ENCODE measurements around the gene NOG.

The NOG gene

DNA sequence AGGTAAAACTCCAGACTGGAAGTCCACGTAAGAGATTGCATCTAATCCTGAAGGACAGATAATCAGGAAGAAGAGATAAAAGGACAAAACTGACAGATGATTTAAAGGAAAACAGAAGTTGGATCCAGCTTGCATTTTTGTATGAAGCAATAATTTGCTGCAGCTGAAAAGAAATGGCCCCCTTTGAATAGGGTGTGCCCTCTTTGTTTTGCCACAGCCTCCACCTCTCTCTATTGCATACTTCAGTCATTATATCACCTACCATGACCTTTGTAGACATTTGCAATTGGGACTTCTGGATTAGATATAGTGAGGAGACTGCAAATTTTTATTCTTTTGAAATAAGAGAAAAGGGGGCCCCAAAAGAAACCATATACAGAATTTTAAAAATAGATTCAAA, 8.1 kb downstream of the NOG start:
- Histone ChIP-seq H3K9me3 (ENCODE audit: low read length) (no peaks in the 10 kb centered on the region), H3K4me1 (ENCODE audit: insufficient read depth, low read length) (peaks cover 11% of the 10 kb centered on the region), H2AFZ (ENCODE audit: low read depth, low read length) (no peak overlapping the region), H3K27me3 (ENCODE audit: insufficient read depth, low read length) (peaks cover 32% of the 10 kb centered on the region), H3K36me3 (ENCODE audit: insufficient read depth, low read length) (no peaks in the 10 kb centered on the region), H3K4me3 (ENCODE audit: low read length) (no peak overlapping the region)

DNA sequence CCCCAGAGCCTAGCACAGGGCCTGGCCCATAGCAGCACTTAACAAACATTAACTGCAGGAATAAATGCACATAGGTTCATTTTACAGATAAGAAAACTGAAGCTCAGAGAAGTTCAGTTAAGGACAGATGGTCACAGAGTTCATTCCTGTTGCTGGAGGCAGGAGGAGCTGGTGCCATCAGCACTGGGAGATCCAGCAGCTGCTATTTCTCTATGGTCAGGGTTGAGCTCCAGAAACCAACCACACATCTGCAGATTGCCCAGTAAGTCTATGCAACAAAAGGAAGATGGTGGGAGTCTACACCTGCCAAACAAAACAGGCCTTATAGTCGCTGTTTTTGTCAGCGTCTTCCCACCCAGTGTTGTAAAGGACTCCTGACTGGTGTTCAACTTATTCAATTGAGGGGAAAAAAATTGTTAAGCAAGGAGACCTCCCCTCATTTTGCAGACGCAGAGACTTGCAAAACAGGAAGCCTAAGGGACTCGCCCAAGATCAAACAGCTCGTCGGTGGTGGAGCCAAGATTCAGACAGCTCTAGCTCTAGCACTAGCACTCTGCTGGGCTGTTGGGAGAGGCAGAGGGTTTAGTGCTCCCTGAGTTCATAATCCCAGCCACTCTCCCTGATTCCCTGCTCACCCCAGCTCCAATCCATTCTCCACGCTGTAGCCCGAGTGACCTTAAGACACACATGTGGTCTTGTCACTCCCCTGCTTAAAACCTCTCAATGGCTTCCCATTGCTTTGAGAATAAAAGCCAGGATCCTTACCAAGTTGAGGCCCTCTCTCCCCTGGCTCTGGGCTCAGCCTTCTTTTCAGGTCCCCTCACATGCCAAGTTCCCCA, 9.0 kb downstream of the NOG start:
- H3K27me3 ChIP-seq (ENCODE audit: insufficient read depth, low read length) = peaks cover 24% of the 10 kb centered on the region
- H3K9me3 ChIP-seq (ENCODE audit: low read length) = no peaks in the 10 kb centered on the region
- peaks cover 4% of the 10 kb centered on the region for H3K4me1 ChIP-seq (ENCODE audit: insufficient read depth, low read length)
- H3K36me3 ChIP-seq (ENCODE audit: insufficient read depth, low read length) = no peaks in the 10 kb centered on the region
- H3K4me3 ChIP-seq (ENCODE audit: low read length) = no peak overlapping the region
- H2AFZ ChIP-seq (ENCODE audit: low read depth, low read length) = no peak overlapping the region

DNA sequence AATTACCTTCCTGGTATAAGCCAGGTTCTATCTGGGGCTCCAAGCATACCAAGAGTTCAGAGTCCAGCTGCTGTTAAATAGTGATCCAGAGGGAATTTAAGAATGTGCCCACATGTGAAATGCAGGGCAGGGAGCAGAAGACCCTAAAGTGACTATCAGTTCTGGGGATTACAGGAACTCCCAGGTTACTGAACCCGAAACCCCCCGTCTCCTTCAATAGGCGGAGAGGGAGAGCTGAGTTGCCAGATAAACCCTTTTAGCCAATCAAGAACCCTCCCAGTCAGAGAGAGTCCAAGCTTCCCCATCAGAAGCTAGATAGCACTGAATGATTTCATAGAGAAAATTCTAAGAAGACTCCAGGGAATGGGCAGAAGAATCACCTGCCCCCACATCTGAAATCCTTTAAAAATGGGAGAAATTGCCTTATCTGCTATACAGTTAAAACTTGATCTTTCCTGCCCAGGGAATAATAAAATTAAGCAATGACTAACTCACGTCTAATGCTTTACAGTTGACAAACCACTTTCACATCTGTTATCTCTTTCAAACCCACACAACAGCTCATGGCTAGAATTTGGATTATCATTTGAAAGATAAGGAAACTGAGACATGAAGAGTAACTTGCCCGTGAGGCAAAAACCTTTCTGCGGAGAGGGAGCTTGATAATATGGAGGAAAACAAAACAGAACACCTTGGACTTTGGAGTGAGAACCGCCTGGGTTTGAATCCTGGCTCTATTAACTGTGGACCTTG, 10.2 kb downstream of the NOG start:
- Histone ChIP-seq H3K27me3 (ENCODE audit: insufficient read depth, low read length) (peaks cover 13% of the 10 kb centered on the region), H3K36me3 (ENCODE audit: insufficient read depth, low read length) (no peaks in the 10 kb centered on the region), H3K9me3 (ENCODE audit: low read length) (no peaks in the 10 kb centered on the region), H3K4me3 (ENCODE audit: low read length) (no peak overlapping the region), H3K4me1 (ENCODE audit: insufficient read depth, low read length) (no peaks in the 10 kb centered on the region), H2AFZ (ENCODE audit: low read depth, low read length) (no peak overlapping the region)

DNA sequence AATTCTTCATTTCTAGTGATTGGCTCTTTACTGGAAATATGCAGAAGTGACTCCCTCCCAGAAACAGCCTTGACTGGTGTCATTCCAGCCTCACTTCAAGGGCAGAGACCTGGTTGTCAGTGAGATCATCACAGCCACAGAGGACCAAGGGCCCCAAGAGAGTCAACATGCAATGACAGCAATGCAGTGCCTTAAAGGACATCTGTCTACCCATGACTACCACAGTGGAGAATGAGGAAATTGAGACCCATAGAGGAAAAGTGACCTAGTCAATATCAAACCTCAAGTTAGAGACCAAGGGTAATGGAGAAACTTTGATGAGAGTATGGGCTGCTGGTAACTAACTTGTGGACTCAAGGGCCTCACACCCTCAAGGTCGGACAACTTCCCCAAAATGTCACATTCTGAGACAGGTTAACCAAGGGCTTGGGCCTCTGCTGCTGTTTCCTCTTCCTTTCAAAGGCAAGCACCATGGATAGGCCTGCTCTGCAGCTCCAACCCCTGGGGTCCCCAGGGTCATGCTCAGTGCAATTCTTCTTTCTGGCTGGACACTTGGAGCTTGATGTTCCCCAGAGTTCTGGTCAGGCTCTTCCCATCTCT, 11.3 kb downstream of the NOG start:
- peaks cover 6% of the 10 kb centered on the region for H3K27me3 ChIP-seq (ENCODE audit: insufficient read depth, low read length)
- H3K9me3 ChIP-seq (ENCODE audit: low read length) = no peaks in the 10 kb centered on the region
- no peaks in the 10 kb centered on the region for H3K4me1 ChIP-seq (ENCODE audit: insufficient read depth, low read length)
- no peak overlapping the region for H3K4me3 ChIP-seq (ENCODE audit: low read length)
- no peaks in the 10 kb centered on the region for H3K36me3 ChIP-seq (ENCODE audit: insufficient read depth, low read length)
- no peak overlapping the region for H2AFZ ChIP-seq (ENCODE audit: low read depth, low read length)

- peaks cover 6% of the 10 kb centered on the region for H3K27me3 ChIP-seq (ENCODE audit: insufficient read depth, low read length)
- no peaks in the 10 kb centered on the region for H3K4me1 ChIP-seq (ENCODE audit: insufficient read depth, low read length)
- no peak overlapping the region for H3K4me3 ChIP-seq (ENCODE audit: low read length)
- H2AFZ ChIP-seq (ENCODE audit: low read depth, low read length) = no peak overlapping the region
- H3K9me3 ChIP-seq (ENCODE audit: low read length) = no peaks in the 10 kb centered on the region
- no peaks in the 10 kb centered on the region for H3K36me3 ChIP-seq (ENCODE audit: insufficient read depth, low read length)
Measured at GRCh38 chr17:56608944-56609343, 15.4 kb downstream of the NOG start.

GRCh38 chr17:56610321-56610720, 16.8 kb downstream of the NOG start:
- no peaks in the 10 kb centered on the region for H3K9me3 ChIP-seq (ENCODE audit: low read length)
- no peak overlapping the region for H2AFZ ChIP-seq (ENCODE audit: low read depth, low read length)
- H3K27me3 ChIP-seq (ENCODE audit: insufficient read depth, low read length) = no peaks in the 10 kb centered on the region
- no peak overlapping the region for H3K4me3 ChIP-seq (ENCODE audit: low read length)
- H3K4me1 ChIP-seq (ENCODE audit: insufficient read depth, low read length) = no peaks in the 10 kb centered on the region
- no peaks in the 10 kb centered on the region for H3K36me3 ChIP-seq (ENCODE audit: insufficient read depth, low read length)

DNA sequence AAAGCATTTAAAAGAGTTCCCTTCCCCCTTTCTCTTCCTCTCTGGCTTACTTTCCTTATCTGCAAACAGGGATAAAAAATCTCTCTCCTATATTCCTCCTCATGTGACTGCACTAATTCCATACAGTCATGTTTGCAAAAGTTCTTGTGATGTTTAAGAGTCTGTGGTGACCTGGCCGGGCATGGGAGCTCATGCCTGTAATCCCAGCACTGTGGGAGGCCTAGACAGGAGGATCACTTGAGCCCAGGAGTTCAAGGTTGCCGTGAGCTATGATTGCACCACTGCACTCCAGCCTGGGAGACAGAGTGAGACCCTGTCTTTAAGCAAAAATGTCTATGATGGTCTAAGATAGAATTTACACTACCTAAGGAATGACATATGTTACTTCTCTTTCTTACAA, 19.6 kb downstream of the NOG start:
- no peak overlapping the region for H3K4me3 ChIP-seq (ENCODE audit: low read length)
- H3K4me1 ChIP-seq (ENCODE audit: insufficient read depth, low read length) = no peaks in the 10 kb centered on the region
- H3K36me3 ChIP-seq (ENCODE audit: insufficient read depth, low read length) = no peaks in the 10 kb centered on the region
- H3K9me3 ChIP-seq (ENCODE audit: low read length) = no peaks in the 10 kb centered on the region
- no peaks in the 10 kb centered on the region for H3K27me3 ChIP-seq (ENCODE audit: insufficient read depth, low read length)
- H2AFZ ChIP-seq (ENCODE audit: low read depth, low read length) = no peak overlapping the region

- Histone ChIP-seq H3K4me3 (ENCODE audit: low read length) (no peak overlapping the region), H2AFZ (ENCODE audit: low read depth, low read length) (no peak overlapping the region), H3K9me3 (ENCODE audit: low read length) (no peaks in the 10 kb centered on the region), H3K27me3 (ENCODE audit: insufficient read depth, low read length) (no peaks in the 10 kb centered on the region), H3K4me1 (ENCODE audit: insufficient read depth, low read length) (no peaks in the 10 kb centered on the region), H3K36me3 (ENCODE audit: insufficient read depth, low read length) (no peaks in the 10 kb centered on the region)
Measured at GRCh38 chr17:56614522-56614921, 21.0 kb downstream of the NOG start.

- H3K4me3 ChIP-seq (ENCODE audit: low read length) = no peak overlapping the region
- no peaks in the 10 kb centered on the region for H3K27me3 ChIP-seq (ENCODE audit: insufficient read depth, low read length)
- no peaks in the 10 kb centered on the region for H3K36me3 ChIP-seq (ENCODE audit: insufficient read depth, low read length)
- no peak overlapping the region for H2AFZ ChIP-seq (ENCODE audit: low read depth, low read length)
- no peaks in the 10 kb centered on the region for H3K4me1 ChIP-seq (ENCODE audit: insufficient read depth, low read length)
- no peaks in the 10 kb centered on the region for H3K9me3 ChIP-seq (ENCODE audit: low read length)
Measured at GRCh38 chr17:56616239-56616638, 22.7 kb downstream of the NOG start.

- Histone ChIP-seq H3K27me3 (ENCODE audit: insufficient read depth, low read length) (peaks cover 3% of the 10 kb centered on the region), H3K9me3 (ENCODE audit: low read length) (no peaks in the 10 kb centered on the region), H2AFZ (ENCODE audit: low read depth, low read length) (no peak overlapping the region), H3K36me3 (ENCODE audit: insufficient read depth, low read length) (no peaks in the 10 kb centered on the region), H3K4me3 (ENCODE audit: low read length) (no peak overlapping the region), H3K4me1 (ENCODE audit: insufficient read depth, low read length) (no peaks in the 10 kb centered on the region)
Measured at GRCh38 chr17:56623383-56623782, 29.9 kb downstream of the NOG start.

DNA sequence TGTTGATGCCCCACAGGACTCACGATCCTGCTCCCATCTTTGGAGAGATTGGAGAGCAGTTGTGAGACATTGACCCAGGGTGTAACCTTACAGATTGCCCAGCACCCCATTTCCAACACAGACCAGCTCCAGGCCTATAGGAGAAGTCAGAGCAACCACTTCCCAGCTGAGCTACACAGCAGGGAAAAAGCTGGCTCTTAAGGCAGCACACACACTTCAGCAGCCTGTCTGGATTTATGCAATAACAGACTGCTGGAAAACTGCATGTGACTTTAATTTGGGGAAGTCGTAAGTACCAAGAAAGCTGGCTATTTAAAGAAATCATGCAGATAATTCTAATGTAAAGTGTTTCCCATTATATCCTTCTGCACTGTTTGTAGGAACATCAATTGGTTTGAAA, 30.8 kb downstream of the NOG start:
- Histone ChIP-seq H3K27me3 (ENCODE audit: insufficient read depth, low read length) (peaks cover 3% of the 10 kb centered on the region), H3K4me1 (ENCODE audit: insufficient read depth, low read length) (no peaks in the 10 kb centered on the region), H3K36me3 (ENCODE audit: insufficient read depth, low read length) (no peaks in the 10 kb centered on the region), H3K9me3 (ENCODE audit: low read length) (no peaks in the 10 kb centered on the region), H3K4me3 (ENCODE audit: low read length) (no peak overlapping the region), H2AFZ (ENCODE audit: low read depth, low read length) (no peak overlapping the region)

- no peaks in the 10 kb centered on the region for H3K36me3 ChIP-seq (ENCODE audit: insufficient read depth, low read length)
- H3K27me3 ChIP-seq (ENCODE audit: insufficient read depth, low read length) = peaks cover 3% of the 10 kb centered on the region
- no peak overlapping the region for H2AFZ ChIP-seq (ENCODE audit: low read depth, low read length)
- H3K9me3 ChIP-seq (ENCODE audit: low read length) = no peaks in the 10 kb centered on the region
- H3K4me1 ChIP-seq (ENCODE audit: insufficient read depth, low read length) = no peaks in the 10 kb centered on the region
- H3K4me3 ChIP-seq (ENCODE audit: low read length) = no peak overlapping the region
Measured at GRCh38 chr17:56624912-56625311, 31.4 kb downstream of the NOG start.

- Histone ChIP-seq H3K9me3 (ENCODE audit: low read length) (no peaks in the 10 kb centered on the region), H2AFZ (ENCODE audit: low read depth, low read length) (no peak overlapping the region), H3K4me3 (ENCODE audit: low read length) (no peak overlapping the region), H3K36me3 (ENCODE audit: insufficient read depth, low read length) (no peaks in the 10 kb centered on the region), H3K4me1 (ENCODE audit: insufficient read depth, low read length) (no peaks in the 10 kb centered on the region), H3K27me3 (ENCODE audit: insufficient read depth, low read length) (no peaks in the 10 kb centered on the region)
Measured at GRCh38 chr17:56629531-56630075, 36.1 kb downstream of the NOG start.
